NCI-H1105 (cell line): Measurements from ENCODE around the gene IL10RA.
A peak's percentile ranks its signal among the peaks of the same experiment; 100 is the strongest.
"Not testable (repeated sequence)": the region's sequence is repeated elsewhere in the genome, so short reads cannot be mapped to it uniquely, and the experiment has no call there.

Source experiments
- DNase-seq: peaks from one replicate; lab custom pipeline; 2025; lab: John Stamatoyannopoulos, UW

The IL10RA gene

DNA sequence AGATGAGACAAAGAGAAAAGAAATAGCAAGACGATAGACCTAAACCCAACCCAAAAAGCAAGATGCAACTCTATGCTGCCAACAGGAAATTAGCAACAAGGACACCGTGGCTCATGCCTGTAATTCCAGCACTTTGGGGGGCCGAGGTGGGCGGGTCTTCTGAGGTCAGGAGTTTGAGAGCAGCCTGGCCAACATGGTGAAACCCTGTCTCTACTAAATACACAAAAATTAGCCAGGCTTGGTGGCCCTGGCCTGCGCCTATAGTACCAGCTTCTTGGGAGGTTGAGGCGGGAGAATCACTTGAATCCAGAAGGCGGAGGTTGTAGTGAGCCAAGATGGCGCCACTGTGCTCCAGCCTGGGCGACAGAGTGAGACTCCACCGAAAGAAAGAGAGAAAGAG, 24.3 kb upstream of the IL10RA start:
- DNase-seq, result no peak

DNA sequence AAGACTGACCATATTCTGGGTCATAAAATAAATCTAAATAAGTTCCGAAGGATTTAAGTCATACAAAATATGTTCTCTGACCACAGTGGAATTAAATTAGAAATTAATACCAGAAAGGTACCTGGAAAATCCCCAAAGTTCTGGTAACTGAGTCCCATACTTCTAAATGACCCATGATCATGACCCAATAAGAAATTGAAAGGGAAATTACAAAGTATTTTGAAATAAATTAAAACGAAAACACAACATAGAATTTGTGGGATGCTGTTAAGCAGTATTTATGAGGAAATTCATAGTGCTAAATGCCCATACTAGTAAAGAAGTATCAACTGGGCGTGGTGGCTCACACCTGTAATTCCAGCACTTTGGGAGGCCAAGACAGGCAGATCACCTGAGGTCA, 23.4 kb upstream of the IL10RA start:
- DNase-seq, result no peak

- no peak for DNase-seq
Measured at GRCh38 chr11:117966908-117967307, 19.3 kb upstream of the IL10RA start.

DNA sequence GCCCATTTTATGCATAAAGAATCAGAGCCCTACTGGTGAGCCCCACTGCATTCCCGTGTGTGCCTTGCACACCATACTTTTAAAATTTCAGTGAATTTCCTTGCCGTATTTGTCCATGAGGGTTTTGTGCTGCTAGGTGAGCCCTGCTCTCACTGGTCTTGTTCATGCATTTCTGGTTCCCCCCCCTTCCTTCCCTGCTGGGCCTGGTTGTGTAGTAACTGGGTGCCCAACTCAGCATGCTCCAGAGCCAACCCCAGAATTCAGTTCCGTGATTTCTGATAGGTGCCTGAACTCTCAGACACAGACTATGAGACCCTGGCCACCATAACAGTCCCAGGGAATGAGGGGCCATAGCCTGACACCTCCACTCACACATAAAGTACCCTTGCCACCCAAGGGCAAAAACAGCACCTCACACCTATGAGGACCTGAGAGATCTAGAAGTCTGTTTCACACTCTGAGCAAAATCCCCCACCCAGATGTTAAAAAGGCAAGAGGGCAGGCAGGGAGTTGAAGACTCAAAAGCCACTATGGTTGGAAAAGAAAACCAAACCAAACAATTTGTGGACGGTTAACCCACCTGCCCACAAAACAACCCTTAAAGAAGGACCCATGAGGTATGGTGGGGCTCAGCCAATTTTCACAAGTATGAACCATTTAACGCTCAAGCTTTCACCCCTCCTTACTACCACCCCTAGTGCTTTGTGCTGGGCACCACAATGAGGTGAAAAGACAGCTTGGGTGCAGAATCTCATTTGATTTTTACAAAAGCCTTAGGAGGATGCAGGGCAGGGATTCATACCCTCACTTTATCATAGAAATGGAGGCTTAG, 16.8 kb upstream of the IL10RA start:
- DNase-seq, result no peak

- no peak for DNase-seq
Measured at GRCh38 chr11:117970400-117971024, 15.7 kb upstream of the IL10RA start.

- no peak for DNase-seq
Measured at GRCh38 chr11:117972044-117972443, 14.2 kb upstream of the IL10RA start.

DNA sequence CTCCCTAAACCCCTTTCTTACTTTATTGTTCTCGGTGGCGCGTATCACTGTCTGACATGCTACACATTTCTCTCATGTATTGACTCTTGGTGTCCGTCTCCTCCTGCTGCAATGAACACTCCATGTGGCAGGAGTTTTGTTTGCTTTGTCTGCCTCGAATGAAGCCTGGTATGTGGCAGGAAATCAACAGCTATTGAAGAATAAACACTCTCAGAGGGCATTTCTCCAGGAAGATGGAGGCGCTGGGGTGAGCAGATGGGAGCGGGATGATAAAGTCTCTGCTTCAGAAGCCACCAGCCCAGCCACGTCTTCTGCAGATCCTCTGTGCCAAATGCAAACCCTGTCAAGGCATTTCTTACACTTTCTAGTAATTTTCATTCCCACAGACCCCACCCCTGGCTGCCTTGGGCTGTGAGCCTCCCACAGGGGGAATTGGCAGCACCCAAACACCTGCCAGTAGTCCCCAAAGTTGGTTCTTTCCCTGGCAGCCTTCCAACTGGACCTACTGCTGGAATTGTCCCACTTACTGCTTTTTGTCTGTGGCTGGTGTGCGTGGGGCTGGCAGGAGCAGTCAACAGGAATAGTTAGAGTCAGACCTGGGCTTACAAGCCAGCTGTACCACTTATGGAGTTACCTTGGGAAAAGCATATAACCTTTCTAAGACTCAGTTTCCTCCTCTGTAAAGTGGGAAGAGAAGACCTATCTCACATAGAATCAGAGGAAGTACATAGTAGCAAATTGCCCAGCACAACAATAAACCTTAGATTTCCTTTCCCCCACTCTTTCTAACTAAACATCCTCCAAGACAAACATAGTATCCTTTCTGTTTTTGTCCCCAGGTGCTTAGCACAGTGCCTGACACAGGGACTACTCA, 13.3 kb upstream of the IL10RA start:
- DNase-seq, result peak; percentile 55

- DNase-seq, result no peak
Measured at GRCh38 chr11:117973503-117973860, 12.7 kb upstream of the IL10RA start.

DNA sequence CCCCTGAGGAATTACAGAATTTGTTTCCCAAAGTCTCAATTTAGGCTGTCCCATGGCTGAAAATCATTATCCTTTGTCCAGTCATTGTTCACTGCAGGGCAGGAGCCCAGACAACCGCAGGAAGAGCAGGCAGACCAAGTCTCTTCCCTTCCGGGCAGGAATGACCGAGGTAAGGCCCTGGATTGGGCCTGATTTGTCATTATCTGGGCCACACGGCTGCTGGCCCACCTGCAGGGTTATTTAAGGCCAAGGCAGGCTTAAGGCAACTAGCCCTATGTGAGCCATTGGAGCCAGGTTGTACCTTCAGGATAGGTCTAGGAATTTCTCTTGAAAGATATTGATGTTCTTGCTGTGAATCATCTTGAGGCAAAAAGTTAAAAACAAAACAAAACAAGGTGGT, 9.7 kb upstream of the IL10RA start:
- DNase-seq, result no peak

- DNase-seq, result no peak
Measured at GRCh38 chr11:117977029-117977428, 9.2 kb upstream of the IL10RA start.

- DNase-seq, result not testable (repeated sequence)
Measured at GRCh38 chr11:117977612-117978264, 8.5 kb upstream of the IL10RA start.

- DNase-seq, result not testable (repeated sequence)
Measured at GRCh38 chr11:117978291-117978910, 7.8 kb upstream of the IL10RA start.

DNA sequence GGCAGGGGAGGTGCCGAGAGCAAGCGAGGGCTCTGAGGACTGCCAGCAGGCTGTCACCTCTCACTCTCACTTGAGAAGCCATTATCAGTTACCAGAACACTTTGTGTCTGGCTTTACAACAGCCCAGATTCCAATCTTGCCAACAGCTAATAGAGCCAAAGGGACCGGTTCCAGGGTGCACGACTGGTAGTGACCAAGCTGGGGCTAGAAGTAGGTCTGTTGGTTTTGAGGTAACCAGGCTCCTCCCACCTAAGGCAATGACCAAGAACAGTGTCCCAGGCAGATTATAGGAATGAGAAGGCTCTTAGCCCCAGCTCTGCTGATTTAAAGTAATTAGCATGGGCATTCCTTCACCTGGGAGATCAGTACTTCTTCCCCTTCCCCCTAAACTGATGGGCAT, 7.2 kb upstream of the IL10RA start:
- no peak for DNase-seq

DNA sequence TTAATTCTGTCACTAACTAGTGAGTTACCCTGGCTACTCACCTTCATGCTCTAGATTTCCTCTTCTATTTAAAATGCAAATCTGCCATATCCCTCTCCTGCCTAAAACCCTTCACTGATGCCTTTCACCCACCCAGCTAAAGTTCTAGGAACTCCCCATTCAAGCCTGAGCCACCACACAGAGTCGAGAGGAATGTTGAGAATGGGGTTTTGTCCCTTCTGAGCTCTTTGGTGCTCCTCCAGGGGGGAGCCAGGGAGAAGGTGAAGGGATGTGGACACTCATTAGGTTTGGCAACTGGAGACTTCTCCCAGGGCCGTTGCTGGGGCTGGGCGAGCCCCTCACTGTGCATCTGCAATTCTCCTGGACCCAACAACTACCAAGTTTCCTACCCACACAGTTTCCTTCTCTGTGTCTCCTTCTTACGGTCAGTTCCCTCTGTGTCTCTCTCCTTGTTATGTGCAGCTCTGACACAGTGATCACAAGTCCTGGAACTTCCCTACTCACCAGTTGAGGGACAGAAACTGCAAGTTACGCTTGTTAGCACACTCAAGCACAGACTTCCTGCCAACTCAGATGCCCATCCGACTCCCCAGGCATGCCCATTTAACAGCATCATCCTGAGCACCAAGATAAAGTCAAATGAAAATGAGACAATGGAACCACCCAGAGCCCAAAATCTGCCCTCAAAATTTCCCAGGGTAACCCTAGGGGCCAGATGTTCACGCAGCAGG, 6.5 kb upstream of the IL10RA start:
- no peak for DNase-seq

DNA sequence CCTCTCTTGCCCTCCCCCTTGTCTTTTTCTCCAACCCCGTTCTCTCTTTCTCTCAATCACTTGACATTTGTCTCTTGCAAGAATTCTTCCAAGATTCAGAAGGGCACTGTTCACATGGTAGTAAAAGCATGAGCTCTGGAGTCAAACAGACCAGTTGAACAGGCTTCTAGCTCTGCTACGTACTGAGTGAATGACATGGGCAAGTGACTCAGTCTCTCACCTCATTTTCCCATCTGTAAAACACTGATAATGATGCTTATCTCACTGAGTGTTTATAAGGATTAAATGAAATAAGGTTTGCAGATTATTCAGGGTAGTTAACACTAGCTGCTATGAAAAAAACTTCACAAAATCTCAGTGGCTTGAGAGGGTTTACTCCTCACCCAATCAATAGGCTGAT, 5.9 kb upstream of the IL10RA start:
- DNase-seq, result no peak

DNA sequence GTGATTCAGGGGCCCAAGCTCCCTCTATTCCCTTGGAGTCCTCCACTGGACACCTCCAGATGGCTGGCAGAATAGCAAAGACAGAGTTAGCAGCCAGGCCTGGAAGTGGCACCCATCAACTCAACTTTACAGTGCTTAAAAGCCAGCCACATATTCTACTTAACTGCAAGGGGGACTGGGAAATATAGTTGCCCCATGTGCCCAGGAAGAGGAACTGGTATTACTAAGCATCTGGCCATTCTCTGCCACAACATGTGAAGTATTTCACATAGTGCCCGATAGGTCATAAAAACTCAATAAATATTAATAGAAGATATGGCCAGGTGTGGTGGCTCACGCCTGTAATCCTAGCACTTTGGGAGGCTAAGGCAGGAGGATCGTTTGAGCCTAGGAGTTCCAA, 5.5 kb upstream of the IL10RA start:
- no peak for DNase-seq

GRCh38 chr11:117983163-117983475, 3.1 kb upstream of the IL10RA start:
- no peak for DNase-seq

DNA sequence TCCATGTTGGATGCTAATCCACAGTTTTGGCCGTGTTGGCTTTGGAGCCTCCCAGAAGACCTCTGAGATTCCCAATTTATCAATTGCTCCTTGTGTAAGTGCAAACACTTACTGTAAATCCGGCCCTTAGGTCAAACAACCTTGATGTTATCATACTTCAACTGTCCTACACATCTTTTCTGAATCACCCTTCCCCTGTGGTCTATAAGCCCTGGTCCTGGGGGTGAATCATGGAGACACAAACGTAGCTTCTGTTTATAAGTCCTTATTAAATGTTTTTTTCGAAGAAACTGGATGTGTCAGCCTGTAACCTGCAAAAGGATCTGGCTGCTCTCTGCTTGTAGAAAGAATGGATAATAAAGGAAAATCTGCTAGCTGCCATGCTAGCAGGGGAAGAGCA, 1.7 kb upstream of the IL10RA start:
- no peak for DNase-seq

GRCh38 chr11:117986981-117987574, 884 bp downstream of the IL10RA start:
- DNase-seq, result no peak

- DNase-seq, result no peak
Measured at GRCh38 chr11:117989351-117990102, 3.3 kb downstream of the IL10RA start.
